ENCODE measurements around the gene PHEX.

Gene PHEX

GRCh38 chrX:22300130-22300529, 268.0 kb downstream of the PHEX start:
- Mint-ChIP-seq H3K27me3 (no peaks in the 10 kb centered on the region), H3K36me3 (no peaks in the 10 kb centered on the region), H3K4me3 (no peak overlapping the region), H3K9me3 (no peaks in the 10 kb centered on the region), H3K27ac (no peak overlapping the region), H3K4me1 (peaks cover 8% of the 10 kb centered on the region)
- ATAC-seq (ENCODE audit: low read depth) (no peak), DNase-seq (ENCODE audit: low spot score in 2 of 2) (no peak)

All from memory B cell (primary cell).